GM23248 (cell line): ENCODE measurements around the gene CCR3. TPM values are rescaled to one million over a fixed set of nuclear protein-coding genes. Genes with fewer than 3 reads are reported as not detected.

Experiments used
- DNase-seq: peaks from one replicate; pipeline ENCODE4 v3.0.0-alpha.2; 2015
- H2AFZ ChIP-seq: fragments of 200-600 bp; sonication (generic); 2 replicates; pipeline ENCODE4 v1.6.1; 2016; ENCODE audit warnings: antibody characterized with exemption
- H3F3A ChIP-seq: fragments of 200-600 bp; sonication (generic); 2 replicates; pipeline ENCODE4 v1.6.1; 2016; ENCODE audit warnings: mild to moderate bottlenecking, antibody characterized with exemption, mixed run types; ENCODE audit not compliant: insufficient read depth
- H3K27ac ChIP-seq: fragments of 200-600 bp; sonication (generic); 2 replicates; pipeline ENCODE4 v1.5.1; 2016; ENCODE audit warnings: mild to moderate bottlenecking
- H3K27me3 ChIP-seq: fragments of 200-600 bp; sonication (generic); replicated peaks from 2 replicates; pipeline ENCODE4 v1.6.1; 2016; ENCODE audit warnings: mild to moderate bottlenecking; ENCODE audit not compliant: insufficient read depth
- H3K36me3 ChIP-seq: fragments of 200-600 bp; sonication (generic); 2 replicates; pipeline ENCODE4 v1.6.1; 2016; ENCODE audit warnings: low read depth, mild to moderate bottlenecking
- H3K4me1 ChIP-seq: fragments of 200-600 bp; sonication (generic); 2 replicates; pipeline ENCODE4 v1.6.1; 2016; ENCODE audit warnings: mild to moderate bottlenecking; ENCODE audit not compliant: insufficient read depth
- H3K4me2 ChIP-seq: fragments of 200-600 bp; sonication (generic); one replicate; pipeline ENCODE4 v1.6.1; 2016; ENCODE audit warnings: mild to moderate bottlenecking; ENCODE audit not compliant: unreplicated experiment
- H3K4me3 ChIP-seq: fragments of 200-600 bp; sonication (generic); 2 replicates; pipeline ENCODE4 v1.5.1; 2016; ENCODE audit warnings: mild to moderate bottlenecking
- H3K79me2 ChIP-seq: fragments of 200-600 bp; sonication (generic); 2 replicates; pipeline ENCODE4 v1.6.1; 2016; ENCODE audit warnings: mild to moderate bottlenecking; ENCODE audit not compliant: insufficient read depth
- H3K9ac ChIP-seq: fragments of 200-600 bp; sonication (generic); 2 replicates; pipeline ENCODE4 v1.6.1; 2016; ENCODE audit warnings: mild to moderate bottlenecking
- H3K9me2 ChIP-seq: fragments of 200-600 bp; sonication (generic); 2 replicates; pipeline ENCODE4 v1.6.1; 2016; ENCODE audit warnings: mixed run types, mild to moderate bottlenecking, moderate library complexity; ENCODE audit not compliant: insufficient read depth
- H3K9me3 ChIP-seq: fragments of 200-600 bp; sonication (generic); one replicate; pipeline ENCODE4 v1.6.1; 2017; ENCODE audit warnings: low read depth
- H4K20me1 ChIP-seq: fragments of 200-600 bp; sonication (generic); 2 replicates; pipeline ENCODE4 v1.6.0; 2016; ENCODE audit not compliant: insufficient read depth
- EZH2 ChIP-seq: fragments of 200-600 bp; sonication (generic); IDR thresholded peaks from 2 replicates; pipeline ENCODE4 v1.6.1; 2018; ENCODE audit warnings: antibody characterized with exemption, mild to moderate bottlenecking; ENCODE audit not compliant: insufficient read depth, poor library complexity, severe bottlenecking
- EZH2phosphoT487 ChIP-seq: fragments of 200-600 bp; sonication (generic); IDR thresholded peaks from 2 replicates; pipeline ENCODE4 v1.6.1; 2018; ENCODE audit warnings: antibody characterized with exemption, moderate library complexity, mild to moderate bottlenecking, low read depth; ENCODE audit not compliant: insufficient read depth
- WGBS, 2 experiments: methylation state at CpG; one replicate each; pipeline ENCODE4 v1.1.6; 2015 to 2017; ENCODE audit warnings: low lambda C conversion rate in 2 of 2, low coverage in 1 of 2; ENCODE audit errors: missing lambda C conversion rate in 2 of 2; 5-methylcytosine and 5-hydroxymethylcytosine counted together
- in situ Hi-C: fragments of 300-500 bp; cut with MboI; formaldehyde crosslinking; loops from 2 replicates; pipeline ENCODE4 v1.15.0; 2020
- polyA plus RNA-seq: library from polyadenylated mRNA; unstranded; fragments of >200 nt; fragmentation: Nextera tagmentation; extraction: Ambion mirVana; gene quantifications from 2 replicates; pipeline ENCODE4 v1.2.1, GENCODE V29; 2016
- total RNA-seq: library from RNA; depleted of rRNA; stranded (reverse); fragments of >200 nt; shearing (Covaris generic); gene quantifications from 2 replicates; pipeline ENCODE4 v1.2.3, GENCODE V29; 2014

The CCR3 gene
- total and polyA plus RNA-seq, 2 experiments from 2014 or later: not detected

- H3K9ac ChIP-seq: no peak overlapping the region
- no peaks in the 10 kb centered on the region for H3K79me2 ChIP-seq
- no peak overlapping the region for H3K27ac ChIP-seq
- no peaks in the 10 kb centered on the region for H4K20me1 ChIP-seq
- no peaks in the 10 kb centered on the region for H3K9me3 ChIP-seq
- in situ Hi-C loops: no loop called here
- no peak for TF ChIP-seq EZH2phosphoT487
- TF ChIP-seq EZH2: no peak
- no peaks in the 10 kb centered on the region for H3F3A ChIP-seq
- H3K4me3 ChIP-seq: no peak overlapping the region
- peaks cover 21% of the 10 kb centered on the region; the same call in 1 of the 2 replicates for H3K27me3 ChIP-seq
- H3K4me1 ChIP-seq: no peaks in the 10 kb centered on the region
- no peak overlapping the region for H3K4me2 ChIP-seq
- peak; percentile 9 for DNase-seq
- whole genome bisulfite sequencing, 2 experiments: 85 to 88% methylated on average over 4 of the region's 4 CpGs
- H3K36me3 ChIP-seq: no peaks in the 10 kb centered on the region
- no peak overlapping the region for H2AFZ ChIP-seq
- H3K9me2 ChIP-seq: no peaks in the 10 kb centered on the region
These were observed 24.3 kb downstream of the CCR3 start for GRCh38 chr3:46266598-46266997.

GRCh38 chr3:46269556-46269955 lies 27.3 kb downstream of the CCR3 start:
- Histone ChIP-seq H3K9ac (no peak overlapping the region), H3K9me3 (no peaks in the 10 kb centered on the region), H4K20me1 (no peaks in the 10 kb centered on the region), H3K27ac (no peak overlapping the region), H3K4me3 (no peak overlapping the region), H3K36me3 (no peaks in the 10 kb centered on the region), H3K27me3 (peaks cover 32% of the 10 kb centered on the region; the same call in 1 of the 2 replicates), H3F3A (no peaks in the 10 kb centered on the region), H3K4me2 (no peak overlapping the region), H3K9me2 (no peaks in the 10 kb centered on the region), H3K79me2 (no peaks in the 10 kb centered on the region), H3K4me1 (no peaks in the 10 kb centered on the region), H2AFZ (no peak overlapping the region)
- WGBS, 2 experiments: 68 to 71% methylated on average over 2 of the region's 2 CpGs
- in situ Hi-C loops: no loop called here
- no peak for TF ChIP-seq EZH2
- no peak for TF ChIP-seq EZH2phosphoT487
- DNase-seq: no peak

GRCh38 chr3:46270474-46270873 lies 28.2 kb downstream of the CCR3 start:
- Histone ChIP-seq H3K27ac (no peak overlapping the region), H3F3A (no peaks in the 10 kb centered on the region), H3K36me3 (no peaks in the 10 kb centered on the region), H3K9me3 (no peaks in the 10 kb centered on the region), H3K9me2 (no peaks in the 10 kb centered on the region), H3K4me2 (no peak overlapping the region), H2AFZ (no peak overlapping the region), H4K20me1 (no peaks in the 10 kb centered on the region), H3K4me3 (no peak overlapping the region), H3K9ac (no peak overlapping the region), H3K79me2 (no peaks in the 10 kb centered on the region), H3K4me1 (no peaks in the 10 kb centered on the region), H3K27me3 (peaks cover 32% of the 10 kb centered on the region; the same call in 1 of the 2 replicates)
- in situ Hi-C loops: no loop called here
- DNase-seq: no peak
- 40 to 44% methylated on average over 2 of the region's 2 CpGs for WGBS, 2 experiments
- TF ChIP-seq EZH2phosphoT487 (no peak), EZH2 (no peak)

- H3K4me1 ChIP-seq: no peaks in the 10 kb centered on the region
- 33 to 42% methylated on average over 4 of the region's 4 CpGs for WGBS, 2 experiments
- no peak overlapping the region for H3K9ac ChIP-seq
- no peak for DNase-seq
- H3K4me3 ChIP-seq: no peak overlapping the region
- H3K27ac ChIP-seq: no peak overlapping the region
- no peak overlapping the region for H2AFZ ChIP-seq
- TF ChIP-seq EZH2phosphoT487 (no peak), EZH2 (no peak)
- H3K9me2 ChIP-seq: no peaks in the 10 kb centered on the region
- H3K36me3 ChIP-seq: no peaks in the 10 kb centered on the region
- in situ Hi-C loops: no loop called here
- no peaks in the 10 kb centered on the region for H3F3A ChIP-seq
- H3K4me2 ChIP-seq: no peak overlapping the region
- H3K79me2 ChIP-seq: no peaks in the 10 kb centered on the region
- H3K27me3 ChIP-seq: peaks cover 32% of the 10 kb centered on the region; the same call in 1 of the 2 replicates
- no peaks in the 10 kb centered on the region for H3K9me3 ChIP-seq
- H4K20me1 ChIP-seq: no peaks in the 10 kb centered on the region
These were observed 29.0 kb downstream of the CCR3 start for GRCh38 chr3:46271209-46271745.

- no peaks in the 10 kb centered on the region for H3K9me2 ChIP-seq
- H3K9ac ChIP-seq: no peak overlapping the region
- no peaks in the 10 kb centered on the region for H3K9me3 ChIP-seq
- no peak overlapping the region for H3K27ac ChIP-seq
- H3K27me3 ChIP-seq: peaks cover 32% of the 10 kb centered on the region; the same call in 1 of the 2 replicates
- H3F3A ChIP-seq: no peaks in the 10 kb centered on the region
- no peaks in the 10 kb centered on the region for H3K79me2 ChIP-seq
- in situ Hi-C loops: no loop called here
- no peak for DNase-seq
- H3K36me3 ChIP-seq: no peaks in the 10 kb centered on the region
- no peaks in the 10 kb centered on the region for H3K4me1 ChIP-seq
- H2AFZ ChIP-seq: no peak overlapping the region
- no peak overlapping the region for H3K4me3 ChIP-seq
- 1 to 2% methylated on average over 4 of the region's 4 CpGs for WGBS, 2 experiments
- no peaks in the 10 kb centered on the region for H4K20me1 ChIP-seq
- TF ChIP-seq EZH2phosphoT487 (no peak), EZH2 (no peak)
- H3K4me2 ChIP-seq: no peak overlapping the region
These were observed 29.8 kb downstream of the CCR3 start for GRCh38 chr3:46272028-46272451.
